ENCODE results near the gene SPDL1.

Gene SPDL1

DNA sequence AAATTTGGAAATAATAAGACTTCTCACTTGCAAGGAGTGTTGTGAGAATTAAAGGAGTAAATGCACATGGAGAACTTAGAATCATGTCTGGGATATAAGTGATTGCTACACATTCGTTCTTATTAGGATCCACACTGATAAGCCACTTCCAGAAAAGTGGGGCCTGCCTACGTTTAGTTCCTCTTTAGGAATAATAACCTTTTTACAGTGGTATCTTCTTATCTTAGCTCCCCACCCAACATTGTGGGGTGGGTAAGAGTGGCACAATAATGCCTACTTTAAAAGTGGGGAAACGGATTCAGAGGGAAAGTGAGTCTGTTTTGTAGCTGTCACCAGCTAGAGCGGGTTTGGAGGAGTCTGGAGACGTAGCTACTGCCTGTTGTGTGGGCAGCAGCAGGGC is 69.5 kb downstream of the SPDL1 start:
- no peak for FAIRE-seq
- TF ChIP-seq POLR2A (IDR thresholded peaks at IDR 0.05; ENCODE audit: low read depth, low read length): no peak
- no peak for DNase-seq (ENCODE audit: insufficient read length)
